GM21619 (cell line): ENCODE data around the gene RPL28.

Experiments used
- ATAC-seq: cut with Tn5 transposase; IDR thresholded peaks from one replicate; pipeline ENCODE4 v1.9.1; 2021; ENCODE audit not compliant: unreplicated experiment

Gene RPL28

GRCh38 chr19:55372316-55373081, 13.2 kb upstream of the RPL28 start:
- ATAC-seq: no peak

- ATAC-seq: no peak
These were observed 12.3 kb upstream of the RPL28 start for GRCh38 chr19:55373306-55373992.

GRCh38 chr19:55373993-55374757, 11.6 kb upstream of the RPL28 start:
- no peak for ATAC-seq

DNA sequence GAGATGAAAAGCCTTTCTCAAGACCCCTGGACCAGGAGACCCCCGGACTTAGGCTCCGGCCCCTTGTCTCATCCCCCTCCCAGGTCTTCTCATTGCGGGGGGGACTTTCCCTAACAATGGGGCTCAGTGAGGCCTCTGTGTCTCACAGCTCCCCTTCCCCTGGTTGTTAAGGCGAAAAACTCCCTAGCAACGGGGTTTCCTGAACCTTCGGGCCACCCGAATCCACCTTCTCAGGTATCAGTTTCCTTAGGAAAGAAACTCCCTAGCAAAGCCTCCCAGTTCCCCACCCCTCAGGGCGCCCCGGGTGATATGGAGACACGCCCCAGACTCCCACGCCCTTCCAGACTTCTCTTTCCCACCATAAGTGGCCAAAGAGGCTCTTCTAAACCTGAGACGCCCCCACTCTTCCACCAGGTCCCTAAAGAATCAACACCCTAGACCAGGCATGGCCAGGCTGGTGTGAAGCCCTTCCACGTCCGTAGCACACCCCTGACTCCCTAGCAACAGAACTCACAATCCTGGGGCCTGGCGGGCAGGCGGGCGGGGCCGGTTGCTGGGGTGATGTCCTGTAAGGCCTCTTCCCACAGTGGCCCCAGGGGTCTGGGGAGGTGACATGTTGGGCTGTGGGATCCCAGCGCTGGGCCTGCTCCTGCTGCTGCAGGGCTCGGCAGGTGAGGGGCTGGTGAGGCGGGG, 9.3 kb upstream of the RPL28 start, which contains the start of gene TMEM190:
Gene TMEM190 (plus strand): TSS at position 586 of the 693 bp plus-strand sequence. CDS start 28 bp downstream, at position 614.
- ATAC-seq: no peak

GRCh38 chr19:55377356-55378131, 8.2 kb upstream of the RPL28 start:
- ATAC-seq: no peak

GRCh38 chr19:55379174-55379573, 6.6 kb upstream of the RPL28 start:
- ATAC-seq: no peak

GRCh38 chr19:55382013-55382412, 3.7 kb upstream of the RPL28 start:
- ATAC-seq: no peak

DNA sequence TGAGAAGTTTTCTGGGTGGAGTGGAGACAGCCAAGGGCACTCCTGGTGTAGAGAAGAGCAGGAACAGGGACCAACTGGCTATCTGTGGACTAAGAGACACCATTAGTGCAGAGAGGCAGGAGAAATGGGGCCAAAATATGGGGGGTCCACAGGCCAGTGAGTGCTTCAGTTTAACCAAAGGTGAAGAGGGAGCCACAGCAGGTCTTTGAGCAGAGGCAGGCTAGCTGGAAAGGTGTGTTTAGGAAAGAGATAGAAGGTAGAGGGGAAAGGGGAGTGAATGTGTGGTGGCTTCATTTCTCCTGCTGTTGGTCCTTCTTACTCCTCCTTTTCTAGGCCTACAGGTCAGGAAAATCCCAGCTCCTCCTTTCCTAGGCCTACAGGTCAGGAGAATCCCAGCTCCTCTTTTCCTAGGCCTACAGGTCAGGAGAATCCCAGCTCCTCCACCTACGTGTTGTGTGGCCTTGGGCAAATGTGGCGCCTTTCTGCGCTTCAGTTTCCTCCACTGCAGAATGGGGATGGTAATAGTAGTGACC, 3.1 kb upstream of the RPL28 start:
- no peak for ATAC-seq

DNA sequence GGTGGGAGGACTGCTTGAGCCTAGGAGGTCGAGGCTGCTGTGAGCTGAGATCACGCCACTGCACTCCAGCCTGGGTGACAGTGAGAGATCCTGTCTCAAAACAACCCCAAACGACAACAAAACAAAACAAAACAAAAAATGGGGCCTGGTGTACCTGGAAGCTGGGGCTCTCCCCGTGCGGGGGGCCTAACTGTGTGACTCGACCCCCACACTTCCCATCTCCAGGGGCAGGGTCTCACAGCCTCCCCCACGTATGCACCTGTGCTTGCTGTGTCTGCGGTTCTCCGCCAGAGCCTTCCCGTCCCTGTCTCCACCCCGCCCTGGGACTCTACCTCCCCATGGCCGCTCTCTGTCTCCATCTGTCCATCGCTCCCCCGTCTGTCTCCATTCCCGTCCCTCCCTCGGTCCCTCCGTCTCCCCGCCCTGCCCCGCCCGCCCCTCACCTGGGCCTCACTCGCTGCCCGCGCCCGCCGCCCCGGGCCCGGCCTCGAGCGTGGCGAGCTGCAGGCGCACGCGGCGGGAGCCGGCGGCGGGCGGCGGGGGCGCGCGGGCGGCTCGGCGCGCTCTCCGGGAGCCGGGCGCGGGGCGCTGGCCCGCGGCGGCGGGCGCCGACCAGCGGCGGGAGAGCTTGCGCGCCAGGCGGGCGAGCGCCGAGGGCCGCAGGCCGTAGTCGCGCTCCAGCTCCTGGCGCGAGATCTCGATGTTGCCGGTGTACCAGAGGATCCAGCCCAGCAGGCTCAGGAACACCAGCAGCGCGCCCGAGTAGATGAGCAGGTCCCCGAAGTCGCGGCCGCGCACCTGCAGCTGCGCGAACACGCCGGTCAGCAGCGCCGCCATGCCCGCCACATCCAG, 2.2 kb upstream of the RPL28 start:
- no peak for ATAC-seq

GRCh38 chr19:55384131-55384919, 1.4 kb upstream of the RPL28 start, which contains the start of gene TMEM238:
TSS of gene TMEM238 (minus strand) at chr19:55384292. CDS start at chr19:55384259, 33 bp downstream.
- ATAC-seq: no peak

- ATAC-seq: peak; percentile 50
These were observed 610 bp upstream of the RPL28 start for GRCh38 chr19:55384920-55385723.

GRCh38 chr19:55386493-55386971, 800 bp downstream of the RPL28 start:
- no peak for ATAC-seq

DNA sequence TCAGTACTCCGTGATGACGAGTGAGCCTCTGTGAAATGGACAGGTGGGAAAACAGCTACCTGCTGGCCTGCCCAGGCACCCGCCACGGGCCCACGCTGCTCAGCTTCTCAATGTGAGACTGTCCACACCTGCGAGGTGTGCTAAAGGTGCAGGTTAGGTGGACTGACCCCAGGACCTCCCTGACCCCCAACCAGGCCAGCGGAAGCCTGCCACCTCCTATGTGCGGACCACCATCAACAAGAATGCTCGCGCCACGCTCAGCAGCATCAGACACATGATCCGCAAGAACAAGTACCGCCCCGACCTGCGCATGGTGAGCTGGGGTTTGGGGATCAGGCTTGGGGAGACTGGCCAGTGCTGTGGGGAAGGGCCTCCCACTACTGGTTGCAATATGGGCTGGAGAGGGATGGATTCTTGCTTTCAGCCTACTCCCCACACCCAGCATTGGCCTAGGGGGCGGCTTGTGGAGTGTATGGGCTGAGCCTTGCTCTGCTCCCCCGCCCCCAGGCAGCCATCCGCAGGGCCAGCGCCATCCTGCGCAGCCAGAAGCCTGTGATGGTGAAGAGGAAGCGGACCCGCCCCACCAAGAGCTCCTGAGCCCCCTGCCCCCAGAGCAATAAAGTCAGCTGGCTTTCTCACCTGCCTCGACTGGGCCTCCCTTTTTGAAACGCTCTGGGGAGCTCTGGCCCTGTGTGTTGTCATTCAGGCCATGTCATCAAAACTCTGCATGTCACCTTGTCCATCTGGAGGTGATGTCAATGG, 2.2 kb downstream of the RPL28 start:
- no peak for ATAC-seq

GRCh38 chr19:55389386-55390317, 3.9 kb downstream of the RPL28 start:
- no peak for ATAC-seq

- ATAC-seq: no peak
These were observed 4.7 kb downstream of the RPL28 start for GRCh38 chr19:55390461-55390880.
